MCF 10A (cell line): ENCODE results near the gene ETNPPL. TPM values are rescaled to one million over a fixed set of nuclear protein-coding genes. Genes with fewer than 3 reads are reported as not detected.

Source experiments
- BruUV-seq: library from RNA; stranded (reverse); fragments of 400-500 nt; replicated peaks from 2 replicates; lab custom pipeline; 2021; lab: Mats Ljungman, UMichigan
- CTCF ChIA-PET: fragments of 300-600 bp; sonication (Branson Sonifier 250); formaldehyde crosslinking; extraction: SDS; loops from one replicate; lab custom pipeline; 2021; ENCODE audit warnings: antibody characterized with exemption, inconsistent platforms; lab: Yijun Ruan, JAX
- POLR2A ChIA-PET: fragments of 300-600, 350-650 bp; sonication (Branson Sonifier 250); formaldehyde crosslinking; extraction: SDS; loops from one replicate; lab custom pipeline; 2020; ENCODE audit warnings: antibody characterized with exemption, inconsistent platforms; lab: Yijun Ruan, JAX
- DNase-seq: peaks from one replicate; pipeline ENCODE4 v3.0.0-alpha.2; 2018; ENCODE audit not compliant: unreplicated experiment
- H3K27ac Mint-ChIP-seq: one replicate; pipeline ENCODE4 v1.8.0; 2022; ENCODE audit warnings: mild to moderate bottlenecking, low read depth, mixed read lengths; ENCODE audit not compliant: unreplicated experiment
- H3K27me3 Mint-ChIP-seq: one replicate; pipeline ENCODE4 v1.8.0; 2022; ENCODE audit warnings: mixed read lengths; ENCODE audit not compliant: insufficient read depth, unreplicated experiment
- H3K36me3 Mint-ChIP-seq: one replicate; pipeline ENCODE4 v1.8.0; 2022; ENCODE audit warnings: mild to moderate bottlenecking, moderate library complexity, mixed read lengths; ENCODE audit not compliant: insufficient read depth, unreplicated experiment
- H3K4me1 Mint-ChIP-seq: one replicate; pipeline ENCODE4 v1.8.0; 2022; ENCODE audit warnings: mixed read lengths; ENCODE audit not compliant: insufficient read depth, unreplicated experiment
- H3K4me3 Mint-ChIP-seq: one replicate; pipeline ENCODE4 v1.8.0; 2022; ENCODE audit warnings: mild to moderate bottlenecking, moderate library complexity, mixed read lengths; ENCODE audit not compliant: unreplicated experiment
- H3K9me3 Mint-ChIP-seq: one replicate; pipeline ENCODE4 v1.8.0; 2022; ENCODE audit warnings: mixed read lengths; ENCODE audit not compliant: unreplicated experiment
- CTCF ChIP-seq: fragments of 200-600 bp; IDR thresholded peaks from one replicate; pipeline ENCODE4 v1.8.0; 2022; ENCODE audit warnings: antibody characterized with exemption, mild to moderate bottlenecking; ENCODE audit not compliant: unreplicated experiment
- intact Hi-C: fragments of 100-400 bp; cut with micrococcal nuclease; formaldehyde crosslinking; loops from 2 replicates; pipeline ENCODE4 v1.14.1; 2022
- total RNA-seq: library from RNA; stranded (reverse); gene quantifications from 2 replicates; pipeline ENCODE4 v1.2.3, GENCODE V29; 2022

The ETNPPL gene
- total RNA-seq, 1 experiment from 2014 or later, result not detected

GRCh38 chr4:108766058-108766457 is 3.2 kb upstream of the ETNPPL start:
- ChIA-PET CTCF (interaction anchor here (0.6 kb wide), 1 partner anchor 1247 kb away, joined by 5 read pairs; no protein-coding TSS in a partner anchor), POLR2A (no interaction called here)
- H3K27ac Mint-ChIP-seq, result no peak overlapping the region
- H3K9me3 Mint-ChIP-seq, result no peaks in the 10 kb centered on the region
- H3K4me3 Mint-ChIP-seq, result no peak overlapping the region
- intact Hi-C loops, result no loop called here
- BruUV-seq, result no TSS peak
- DNase-seq, result no peak
- peaks cover 7% of the 10 kb centered on the region for H3K27me3 Mint-ChIP-seq
- no peaks in the 10 kb centered on the region for H3K36me3 Mint-ChIP-seq
- peaks cover 9% of the 10 kb centered on the region for H3K4me1 Mint-ChIP-seq
- no peak for TF ChIP-seq CTCF

- no peak for TF ChIP-seq CTCF
- CTCF ChIA-PET, result no interaction called here
- intact Hi-C loops, result no loop called here
- Mint-ChIP-seq H3K4me1 (peaks cover 9% of the 10 kb centered on the region), H3K36me3 (no peaks in the 10 kb centered on the region), H3K9me3 (no peaks in the 10 kb centered on the region), H3K27me3 (peaks cover 7% of the 10 kb centered on the region), H3K4me3 (no peak overlapping the region), H3K27ac (no peak overlapping the region)
- BruUV-seq, result no TSS peak
- POLR2A ChIA-PET, result no interaction called here
- no peak for DNase-seq
Measured at GRCh38 chr4:108763986-108764385, 1.1 kb upstream of the ETNPPL start.

- Mint-ChIP-seq H3K4me1 (peaks cover 9% of the 10 kb centered on the region), H3K9me3 (no peaks in the 10 kb centered on the region), H3K27me3 (peaks cover 7% of the 10 kb centered on the region), H3K4me3 (peak overlapping the region; percentile 69), H3K27ac (no peak overlapping the region), H3K36me3 (no peaks in the 10 kb centered on the region)
- ChIA-PET POLR2A (no interaction called here), CTCF (no interaction called here)
- intact Hi-C loops, result no loop called here
- no peak for DNase-seq
- TF ChIP-seq CTCF, result no peak
- BruUV-seq, result no TSS peak
Measured at GRCh38 chr4:108763226-108763593, 357 bp upstream of the ETNPPL start.

- no peak for TF ChIP-seq CTCF
- no peaks in the 10 kb centered on the region for H3K9me3 Mint-ChIP-seq
- intact Hi-C loops, result no loop called here
- ChIA-PET CTCF (no interaction called here), POLR2A (no interaction called here)
- H3K4me3 Mint-ChIP-seq, result no peak overlapping the region
- no peaks in the 10 kb centered on the region for H3K36me3 Mint-ChIP-seq
- no peak for DNase-seq
- no peak overlapping the region for H3K27ac Mint-ChIP-seq
- peaks cover 7% of the 10 kb centered on the region for H3K4me1 Mint-ChIP-seq
- no TSS peak for BruUV-seq
- peaks cover 7% of the 10 kb centered on the region for H3K27me3 Mint-ChIP-seq
Measured at GRCh38 chr4:108758498-108758897, 4.4 kb downstream of the ETNPPL start.
